AG04450 (cell line): Measurements from ENCODE around the gene UMODL1. TPM values are rescaled to one million over a fixed set of nuclear protein-coding genes. Genes with fewer than 3 reads are reported as not detected.

Experiments used
- CTCF ChIA-PET: fragments of 300-600, 350-600 bp; formaldehyde crosslinking; extraction: SDS; loops from one replicate; lab custom pipeline; 2022; ENCODE audit warnings: antibody characterized with exemption, inconsistent platforms; lab: Charles Lee
- POLR2A ChIA-PET: fragments of 350-600 bp; formaldehyde crosslinking; extraction: SDS; loops from one replicate; lab custom pipeline; 2021; ENCODE audit warnings: antibody characterized with exemption, inconsistent platforms; lab: Yijun Ruan, JAX
- DNase-seq: peaks from one replicate; pipeline ENCODE4 v3.0.0-alpha.2; 2011; ENCODE audit warnings: low read depth, low spot score
- H3K27ac ChIP-seq: one replicate; pipeline ENCODE4 v1.5.1; 2012; ENCODE audit warnings: low read depth, low read length, control low read depth
- H3K27me3 ChIP-seq: one replicate; pipeline ENCODE4 v1.6.0; 2012; ENCODE audit warnings: low read length; ENCODE audit not compliant: control insufficient read depth, insufficient read depth
- H3K4me3 ChIP-seq: 2 replicates; pipeline ENCODE4 v1.5.1; 2011; ENCODE audit warnings: mild to moderate bottlenecking, low read depth, low read length, control low read depth
- H3K9me3 ChIP-seq: 2 replicates; pipeline ENCODE4 v1.5.1; 2012; ENCODE audit warnings: low read length; ENCODE audit not compliant: control insufficient read depth, insufficient read depth
- polyA plus RNA-seq: library from polyadenylated mRNA; depleted of rRNA; stranded (reverse); fragments of >200 nt; gene quantifications from 2 replicates; pipeline ENCODE4 v1.2.3, GENCODE V29; 2011
- TF ChIP-seq, protein P1 (sequence below): IDR thresholded peaks from 2 replicates; pipeline ENCODE4 v1.5.1; 2011; ENCODE audit warnings: low read depth, low read length, control low read depth, inconsistent platforms

The UMODL1 gene
- polyA plus RNA-seq, 1 experiment, result 0.09 TPM

DNA sequence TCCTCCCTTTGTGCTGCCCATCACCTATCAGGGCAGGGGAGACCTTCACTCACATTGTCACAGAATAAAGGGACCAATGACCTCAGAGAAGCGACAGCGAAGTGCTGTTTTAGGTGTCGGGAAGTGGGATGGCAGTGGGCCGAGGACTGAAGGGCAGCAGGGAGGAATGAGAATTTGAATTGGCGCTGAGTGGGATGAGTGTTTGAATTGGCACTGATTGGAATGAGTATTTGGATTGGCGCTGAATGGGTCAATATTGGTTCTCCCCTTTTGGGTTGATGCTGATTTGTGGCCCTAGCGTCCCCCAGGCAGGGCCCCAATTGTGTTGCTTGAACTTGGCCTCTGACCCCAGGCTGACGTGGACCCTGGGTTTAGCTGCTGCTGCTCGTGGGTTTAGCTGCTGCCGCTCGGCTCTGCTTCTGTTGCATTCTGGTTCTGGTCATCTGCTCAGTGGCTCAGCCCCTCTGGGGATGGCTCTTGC, 12.4 kb upstream of the UMODL1 start:
- ChIA-PET CTCF (no interaction called here), POLR2A (no interaction called here)
- TF ChIP-seq, protein P1, sequence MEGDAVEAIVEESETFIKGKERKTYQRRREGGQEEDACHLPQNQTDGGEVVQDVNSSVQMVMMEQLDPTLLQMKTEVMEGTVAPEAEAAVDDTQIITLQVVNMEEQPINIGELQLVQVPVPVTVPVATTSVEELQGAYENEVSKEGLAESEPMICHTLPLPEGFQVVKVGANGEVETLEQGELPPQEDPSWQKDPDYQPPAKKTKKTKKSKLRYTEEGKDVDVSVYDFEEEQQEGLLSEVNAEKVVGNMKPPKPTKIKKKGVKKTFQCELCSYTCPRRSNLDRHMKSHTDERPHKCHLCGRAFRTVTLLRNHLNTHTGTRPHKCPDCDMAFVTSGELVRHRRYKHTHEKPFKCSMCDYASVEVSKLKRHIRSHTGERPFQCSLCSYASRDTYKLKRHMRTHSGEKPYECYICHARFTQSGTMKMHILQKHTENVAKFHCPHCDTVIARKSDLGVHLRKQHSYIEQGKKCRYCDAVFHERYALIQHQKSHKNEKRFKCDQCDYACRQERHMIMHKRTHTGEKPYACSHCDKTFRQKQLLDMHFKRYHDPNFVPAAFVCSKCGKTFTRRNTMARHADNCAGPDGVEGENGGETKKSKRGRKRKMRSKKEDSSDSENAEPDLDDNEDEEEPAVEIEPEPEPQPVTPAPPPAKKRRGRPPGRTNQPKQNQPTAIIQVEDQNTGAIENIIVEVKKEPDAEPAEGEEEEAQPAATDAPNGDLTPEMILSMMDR, result no peak

DNA sequence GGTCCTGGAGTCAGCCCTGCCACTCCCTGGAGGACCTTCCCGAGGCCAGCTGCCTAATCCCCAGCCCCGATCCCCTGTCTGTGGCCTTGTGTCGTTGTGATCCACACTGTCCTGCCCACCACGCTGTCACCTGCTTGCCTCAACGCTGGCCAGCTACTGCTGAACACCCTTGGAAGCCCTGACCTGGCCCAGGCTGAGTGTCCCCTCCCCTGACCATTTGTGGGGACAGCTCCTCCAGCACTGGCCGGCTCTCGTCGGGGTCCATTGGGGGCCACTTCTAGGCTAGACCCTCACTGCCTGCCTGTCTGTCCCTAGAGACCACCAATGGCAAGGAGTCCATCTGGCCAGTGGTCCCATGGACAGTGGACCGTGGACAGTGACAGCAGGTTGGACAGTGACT, 12.0 kb upstream of the UMODL1 start:
- POLR2A ChIA-PET, result no interaction called here
- TF ChIP-seq, protein P1, result no peak
- Histone ChIP-seq H3K27me3 (peaks cover 22% of the 10 kb centered on the region), H3K4me3 (no peak overlapping the region), H3K9me3 (no peaks in the 10 kb centered on the region; the same call in 1 of the 2 replicates), H3K27ac (no peak overlapping the region)
- CTCF ChIA-PET, result no interaction called here
- no peak for DNase-seq

More for the DNA sequence above, 12.4 kb upstream of the UMODL1 start:
- Histone ChIP-seq H3K27me3 (peaks cover 24% of the 10 kb centered on the region), H3K4me3 (no peak overlapping the region), H3K27ac (no peak overlapping the region), H3K9me3 (no peaks in the 10 kb centered on the region; the same call in 1 of the 2 replicates)
- no peak for DNase-seq

DNA sequence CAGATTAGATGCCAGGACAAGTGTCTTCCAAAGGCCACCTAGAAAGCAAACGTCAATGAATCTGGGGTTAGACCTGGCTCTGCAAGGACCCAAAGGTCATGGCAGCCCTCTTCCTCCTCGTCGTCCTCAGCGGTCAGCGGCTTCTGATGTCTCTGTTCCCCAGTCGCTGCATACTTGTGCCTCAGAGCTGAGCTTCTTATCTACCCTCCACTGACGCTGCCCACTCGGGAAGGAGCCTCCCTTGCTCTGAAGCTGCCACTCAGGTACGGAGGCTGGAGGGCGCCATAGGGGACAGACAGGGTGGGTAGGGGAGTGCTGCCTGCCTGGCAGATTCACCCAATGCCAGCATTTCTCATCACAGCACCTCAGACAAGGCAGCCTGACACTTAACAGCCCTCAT, 11.4 kb upstream of the UMODL1 start:
- Histone ChIP-seq H3K27ac (no peak overlapping the region), H3K9me3 (no peaks in the 10 kb centered on the region; the same call in 1 of the 2 replicates), H3K4me3 (no peak overlapping the region), H3K27me3 (peaks cover 20% of the 10 kb centered on the region)
- TF ChIP-seq, protein P1, result no peak
- POLR2A ChIA-PET, result no interaction called here
- DNase-seq, result no peak
- CTCF ChIA-PET, result no interaction called here

DNA sequence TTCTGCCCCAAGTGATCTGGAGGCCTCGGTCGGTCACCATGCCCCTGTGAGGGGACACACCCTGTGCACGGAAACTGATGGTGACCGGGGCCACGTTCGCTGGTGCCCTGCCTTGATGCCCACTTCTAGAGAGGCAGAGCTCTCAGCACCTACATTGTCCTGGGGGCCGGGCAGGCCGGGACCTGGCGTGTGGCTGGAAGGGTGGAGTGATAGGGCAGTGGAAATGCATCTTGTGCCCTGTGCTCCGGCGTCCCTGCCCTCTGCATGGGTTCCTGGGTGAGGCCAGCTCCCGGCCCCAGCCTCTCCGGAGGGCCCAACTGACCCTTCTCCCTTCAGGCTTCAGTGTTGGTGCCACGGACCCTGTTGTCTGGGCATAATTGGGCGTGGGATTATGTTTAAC, 11.0 kb upstream of the UMODL1 start:
- no peak for DNase-seq
- no peak overlapping the region for H3K27ac ChIP-seq
- TF ChIP-seq, protein P1, result no peak
- ChIA-PET POLR2A (no interaction called here), CTCF (no interaction called here)
- no peaks in the 10 kb centered on the region; the same call in 1 of the 2 replicates for H3K9me3 ChIP-seq
- H3K27me3 ChIP-seq, result peaks cover 20% of the 10 kb centered on the region
- H3K4me3 ChIP-seq, result no peak overlapping the region

DNA sequence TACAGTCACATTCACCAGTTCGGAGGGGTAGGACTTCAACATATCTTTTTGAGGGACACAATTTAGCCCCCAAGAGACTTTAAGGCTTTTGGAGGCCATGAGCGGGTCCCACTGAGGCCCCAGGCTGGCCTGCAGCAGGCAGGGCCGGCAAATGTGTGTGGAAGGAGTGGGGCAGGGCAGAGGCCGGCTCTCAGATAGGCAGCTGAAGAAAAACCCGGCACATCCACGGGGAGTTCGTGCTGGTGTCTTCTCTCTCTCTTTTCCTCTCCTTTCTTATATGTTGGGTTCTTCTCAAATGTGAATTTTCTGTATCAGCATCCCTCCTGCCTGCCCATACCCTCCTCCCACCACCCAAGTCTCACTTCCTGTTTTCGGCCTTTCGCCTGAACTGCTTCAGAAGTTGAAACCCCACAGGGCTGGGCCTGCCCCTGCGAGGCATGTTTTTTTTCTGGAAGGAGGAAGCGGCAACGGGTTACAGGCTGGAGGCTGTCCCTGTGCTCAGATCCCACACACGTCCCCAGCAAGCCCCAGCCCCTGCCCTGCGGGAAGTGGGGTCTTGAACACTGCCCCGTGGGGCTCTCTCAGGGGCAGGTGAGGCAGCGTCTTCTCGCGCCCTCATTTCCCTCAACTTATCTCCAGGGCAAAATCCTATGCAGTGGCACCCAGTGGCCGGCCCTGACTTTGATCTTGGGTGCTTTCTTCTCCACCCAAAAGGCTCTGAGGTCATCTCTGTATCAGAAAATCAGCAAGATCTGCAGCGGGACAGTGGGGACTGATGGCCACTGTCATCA, 9.7 kb upstream of the UMODL1 start:
- TF ChIP-seq, protein P1, result no peak
- H3K27me3 ChIP-seq, result peaks cover 20% of the 10 kb centered on the region
- no peak overlapping the region for H3K4me3 ChIP-seq
- ChIA-PET CTCF (no interaction called here), POLR2A (no interaction called here)
- no peak overlapping the region for H3K27ac ChIP-seq
- no peak for DNase-seq
- no peaks in the 10 kb centered on the region; the same call in 1 of the 2 replicates for H3K9me3 ChIP-seq
